ENCODE results near the gene CEBPZ.

- no peak for TF ChIP-seq CTCF (conservative IDR thresholded peaks at IDR 0.05 in 1 of 2, IDR thresholded peaks at IDR 0.05 in 1 of 2; ENCODE audit: low read depth in 1 of 2, low read length in 2 of 2)
- no peak for TF ChIP-seq EZH2 (IDR thresholded peaks at IDR 0.05; ENCODE audit: low read length, missing control alignments)
Measured at GRCh38 chr2:37263839-37264238, 32.4 kb upstream of the CEBPZ start.
